Measurements from ENCODE around the gene BEX3. TPM values are rescaled to one million over a fixed set of nuclear protein-coding genes. Genes with fewer than 3 reads are reported as not detected.
"Not testable (repeated sequence)": the region's sequence is repeated elsewhere in the genome, so short reads cannot be mapped to it uniquely, and the experiment has no call there.

BEX3 gene
- total RNA-seq, 2 experiments from 2014 or later = 21.1 to 22.0 TPM

- H3K27ac Mint-ChIP-seq = no peak overlapping the region
- peaks cover 8% of the 10 kb centered on the region for H3K27me3 Mint-ChIP-seq
- DNase-seq = no peak
Observed at GRCh38 chrX:103406256-103406655, 29.9 kb downstream of the BEX3 start.

GRCh38 chrX:103407776-103408175, 31.4 kb downstream of the BEX3 start:
- POLR2A ChIA-PET = no interaction called here
- H3K4me1 Mint-ChIP-seq = peaks cover 2% of the 10 kb centered on the region
- no peak for ATAC-seq
- CTCF ChIA-PET = no interaction called here
- intact Hi-C loops (cut with DNase I, micrococcal nuclease) = no loop called here
- H3K27me3 Mint-ChIP-seq = peaks cover 8% of the 10 kb centered on the region
- H3K9me3 Mint-ChIP-seq (ENCODE audit: low read depth) = no peaks in the 10 kb centered on the region
- no peak overlapping the region for H3K27ac Mint-ChIP-seq
- no peaks in the 10 kb centered on the region for H3K36me3 Mint-ChIP-seq (ENCODE audit: low read depth)
- DNase-seq = no peak
- H3K4me3 Mint-ChIP-seq = no peak overlapping the region

More at GRCh38 chrX:103406256-103406655, 29.9 kb downstream of the BEX3 start:
- ChIA-PET POLR2A (no interaction called here), CTCF (no interaction called here)
- intact Hi-C loops (cut with DNase I, micrococcal nuclease) = no loop called here
- Mint-ChIP-seq H3K4me1 (peaks cover 2% of the 10 kb centered on the region), H3K36me3 (ENCODE audit: low read depth) (no peaks in the 10 kb centered on the region), H3K9me3 (ENCODE audit: low read depth) (no peaks in the 10 kb centered on the region), H3K4me3 (no peak overlapping the region)
- ATAC-seq = no peak

GRCh38 chrX:103411721-103412120, 35.4 kb downstream of the BEX3 start:
- ATAC-seq; intact Hi-C loops (cut with DNase I, micrococcal nuclease); POLR2A ChIA-PET; H3K27ac Mint-ChIP-seq; H3K36me3 Mint-ChIP-seq (ENCODE audit: low read depth); DNase-seq; CTCF ChIA-PET; H3K4me1 Mint-ChIP-seq; H3K4me3 Mint-ChIP-seq; H3K9me3 Mint-ChIP-seq (ENCODE audit: low read depth); H3K27me3 Mint-ChIP-seq: not testable (repeated sequence)

- intact Hi-C loops (cut with DNase I, micrococcal nuclease) = no loop called here
- H3K36me3 Mint-ChIP-seq (ENCODE audit: low read depth) = no peaks in the 10 kb centered on the region
- no peak overlapping the region for H3K4me3 Mint-ChIP-seq
- ChIA-PET CTCF (no interaction called here), POLR2A (no interaction called here)
- peaks cover 5% of the 10 kb centered on the region for H3K27me3 Mint-ChIP-seq
- H3K27ac Mint-ChIP-seq = no peak overlapping the region
- H3K9me3 Mint-ChIP-seq (ENCODE audit: low read depth) = no peaks in the 10 kb centered on the region
- H3K4me1 Mint-ChIP-seq = peaks cover 3% of the 10 kb centered on the region
- no peak for DNase-seq
- ATAC-seq = no peak
Observed at GRCh38 chrX:103413705-103414387, 37.5 kb downstream of the BEX3 start.

GRCh38 chrX:103414561-103414960, 38.2 kb downstream of the BEX3 start:
- intact Hi-C loops (cut with DNase I, micrococcal nuclease) = no loop called here
- ChIA-PET CTCF (no interaction called here), POLR2A (no interaction called here)
- DNase-seq (no peak), ATAC-seq (no peak)
- no peak overlapping the region for H3K27ac Mint-ChIP-seq
- no peaks in the 10 kb centered on the region for H3K36me3 Mint-ChIP-seq (ENCODE audit: low read depth)
- no peaks in the 10 kb centered on the region for H3K9me3 Mint-ChIP-seq (ENCODE audit: low read depth)
- peaks cover 5% of the 10 kb centered on the region for H3K27me3 Mint-ChIP-seq
- H3K4me3 Mint-ChIP-seq = no peak overlapping the region
- H3K4me1 Mint-ChIP-seq = peaks cover 3% of the 10 kb centered on the region

- no peak overlapping the region for H3K27ac Mint-ChIP-seq
- H3K4me1 Mint-ChIP-seq = peaks cover 3% of the 10 kb centered on the region
- DNase-seq (no peak), ATAC-seq (peak; percentile 33)
- H3K27me3 Mint-ChIP-seq = peaks cover 5% of the 10 kb centered on the region
- H3K4me3 Mint-ChIP-seq = no peak overlapping the region
- POLR2A ChIA-PET = no interaction called here
- CTCF ChIA-PET = no interaction called here
- H3K9me3 Mint-ChIP-seq (ENCODE audit: low read depth) = no peaks in the 10 kb centered on the region
- intact Hi-C loops (cut with DNase I, micrococcal nuclease) = no loop called here
- H3K36me3 Mint-ChIP-seq (ENCODE audit: low read depth) = no peaks in the 10 kb centered on the region
Observed at GRCh38 chrX:103415068-103415467, 38.7 kb downstream of the BEX3 start.

GRCh38 chrX:103415528-103415927, 39.2 kb downstream of the BEX3 start:
- Mint-ChIP-seq H3K9me3 (ENCODE audit: low read depth) (no peaks in the 10 kb centered on the region), H3K27ac (no peak overlapping the region), H3K36me3 (ENCODE audit: low read depth) (no peaks in the 10 kb centered on the region), H3K4me1 (peaks cover 3% of the 10 kb centered on the region), H3K4me3 (no peak overlapping the region), H3K27me3 (peaks cover 2% of the 10 kb centered on the region)
- DNase-seq (no peak), ATAC-seq (no peak)
- intact Hi-C loops (cut with DNase I, micrococcal nuclease) = no loop called here
- ChIA-PET CTCF (no interaction called here), POLR2A (no interaction called here)

- intact Hi-C loops (cut with DNase I, micrococcal nuclease) = no loop called here
Observed at GRCh38 chrX:103417370-103417769, 41.0 kb downstream of the BEX3 start.

GRCh38 chrX:103417933-103418332, 41.6 kb downstream of the BEX3 start:
- no peak for DNase-seq
- ChIA-PET CTCF (no interaction called here), POLR2A (no interaction called here)
- no peak for ATAC-seq
- H3K4me1 Mint-ChIP-seq = peaks cover 3% of the 10 kb centered on the region
- no peaks in the 10 kb centered on the region for H3K9me3 Mint-ChIP-seq (ENCODE audit: low read depth)
- H3K4me3 Mint-ChIP-seq = no peak overlapping the region
- no peak overlapping the region for H3K27ac Mint-ChIP-seq
- intact Hi-C loops (cut with DNase I, micrococcal nuclease) = no loop called here
- H3K27me3 Mint-ChIP-seq = peaks cover 2% of the 10 kb centered on the region
- no peaks in the 10 kb centered on the region for H3K36me3 Mint-ChIP-seq (ENCODE audit: low read depth)

More at GRCh38 chrX:103417370-103417769, 41.0 kb downstream of the BEX3 start:
- Mint-ChIP-seq H3K4me3 (no peak overlapping the region), H3K9me3 (ENCODE audit: low read depth) (no peaks in the 10 kb centered on the region), H3K27me3 (peaks cover 2% of the 10 kb centered on the region), H3K27ac (no peak overlapping the region), H3K36me3 (ENCODE audit: low read depth) (no peaks in the 10 kb centered on the region), H3K4me1 (peaks cover 3% of the 10 kb centered on the region)
- ATAC-seq (no peak), DNase-seq (no peak)
- CTCF ChIA-PET = no interaction called here
- POLR2A ChIA-PET = no interaction called here

- Mint-ChIP-seq H3K36me3 (ENCODE audit: low read depth) (no peaks in the 10 kb centered on the region), H3K4me3 (no peak overlapping the region), H3K27ac (no peak overlapping the region), H3K4me1 (peaks cover 3% of the 10 kb centered on the region), H3K27me3 (peaks cover 2% of the 10 kb centered on the region), H3K9me3 (ENCODE audit: low read depth) (no peaks in the 10 kb centered on the region)
- ChIA-PET CTCF (no interaction called here), POLR2A (no interaction called here)
- ATAC-seq = no peak
- DNase-seq = no peak
- intact Hi-C loops (cut with DNase I, micrococcal nuclease) = no loop called here
Observed at GRCh38 chrX:103418811-103419340, 42.5 kb downstream of the BEX3 start.

GRCh38 chrX:103423955-103424638, 47.8 kb downstream of the BEX3 start:
- no peak for DNase-seq
- CTCF ChIA-PET = no interaction called here
- POLR2A ChIA-PET = no interaction called here
- no peaks in the 10 kb centered on the region for H3K36me3 Mint-ChIP-seq (ENCODE audit: low read depth)
- no peaks in the 10 kb centered on the region for H3K27me3 Mint-ChIP-seq
- no peak overlapping the region for H3K27ac Mint-ChIP-seq
- no peak for ATAC-seq
- no peaks in the 10 kb centered on the region for H3K9me3 Mint-ChIP-seq (ENCODE audit: low read depth)
- intact Hi-C loops (cut with DNase I, micrococcal nuclease) = no loop called here
- no peak overlapping the region for H3K4me3 Mint-ChIP-seq
- H3K4me1 Mint-ChIP-seq = no peaks in the 10 kb centered on the region

Data from activated CD4-positive, alpha-beta T cell treated with anti-CD3 and anti-CD28 coated beads for 36 hours (primary cell).